Activated CD4-positive, alpha-beta T cell treated with anti-CD3 and anti-CD28 coated beads for 24 hours (primary cell): ENCODE data around the gene DOCK8.

Experiments used
- DNase-seq, 2 donors: peaks; one replicate each; pipeline ENCODE4 v3.0.0-alpha.2; 2020; ENCODE audit warnings: low read depth in 2 of 2

The DOCK8 gene

DNA sequence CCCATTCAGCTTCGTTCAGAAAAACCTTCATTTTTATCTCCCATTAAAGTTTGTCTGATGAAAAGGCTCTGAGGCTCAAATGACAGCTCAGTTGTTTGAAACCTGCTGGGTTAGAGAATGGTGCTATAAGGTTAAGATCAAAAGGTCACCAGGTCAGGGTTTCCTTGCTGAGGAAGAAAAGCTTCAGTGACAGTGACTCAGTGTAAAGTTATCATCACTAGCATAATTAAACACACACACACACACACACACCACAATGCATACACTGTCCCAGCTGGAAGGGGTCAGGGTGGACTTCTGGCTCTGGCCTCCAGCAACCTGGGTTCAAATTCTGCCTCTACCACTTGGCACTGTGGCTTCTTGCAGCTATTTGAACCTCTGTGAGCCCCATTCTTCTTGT, 281.1 kb downstream of the DOCK8 start:
- DNase-seq, result no peak

DNA sequence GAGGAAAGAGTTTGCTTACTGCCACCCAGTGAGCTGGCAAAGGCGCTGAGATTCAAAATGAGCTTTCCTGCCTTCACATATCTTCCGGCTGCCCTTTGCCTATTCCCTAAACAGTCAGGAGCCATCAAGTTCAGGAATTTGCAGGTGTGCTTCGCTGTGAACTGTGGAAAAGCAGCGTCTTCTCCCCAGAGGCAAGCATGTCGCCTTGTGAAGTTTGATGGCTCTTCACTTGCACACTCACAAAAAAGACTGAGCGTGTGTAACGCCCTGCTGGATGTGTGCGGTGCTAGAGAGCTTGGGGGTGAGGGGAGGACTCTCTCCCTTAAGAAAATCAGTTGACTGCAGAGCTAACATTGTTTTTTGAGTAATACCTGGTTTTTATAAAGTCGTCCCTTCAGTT, 288.7 kb downstream of the DOCK8 start:
- no peak for DNase-seq

DNA sequence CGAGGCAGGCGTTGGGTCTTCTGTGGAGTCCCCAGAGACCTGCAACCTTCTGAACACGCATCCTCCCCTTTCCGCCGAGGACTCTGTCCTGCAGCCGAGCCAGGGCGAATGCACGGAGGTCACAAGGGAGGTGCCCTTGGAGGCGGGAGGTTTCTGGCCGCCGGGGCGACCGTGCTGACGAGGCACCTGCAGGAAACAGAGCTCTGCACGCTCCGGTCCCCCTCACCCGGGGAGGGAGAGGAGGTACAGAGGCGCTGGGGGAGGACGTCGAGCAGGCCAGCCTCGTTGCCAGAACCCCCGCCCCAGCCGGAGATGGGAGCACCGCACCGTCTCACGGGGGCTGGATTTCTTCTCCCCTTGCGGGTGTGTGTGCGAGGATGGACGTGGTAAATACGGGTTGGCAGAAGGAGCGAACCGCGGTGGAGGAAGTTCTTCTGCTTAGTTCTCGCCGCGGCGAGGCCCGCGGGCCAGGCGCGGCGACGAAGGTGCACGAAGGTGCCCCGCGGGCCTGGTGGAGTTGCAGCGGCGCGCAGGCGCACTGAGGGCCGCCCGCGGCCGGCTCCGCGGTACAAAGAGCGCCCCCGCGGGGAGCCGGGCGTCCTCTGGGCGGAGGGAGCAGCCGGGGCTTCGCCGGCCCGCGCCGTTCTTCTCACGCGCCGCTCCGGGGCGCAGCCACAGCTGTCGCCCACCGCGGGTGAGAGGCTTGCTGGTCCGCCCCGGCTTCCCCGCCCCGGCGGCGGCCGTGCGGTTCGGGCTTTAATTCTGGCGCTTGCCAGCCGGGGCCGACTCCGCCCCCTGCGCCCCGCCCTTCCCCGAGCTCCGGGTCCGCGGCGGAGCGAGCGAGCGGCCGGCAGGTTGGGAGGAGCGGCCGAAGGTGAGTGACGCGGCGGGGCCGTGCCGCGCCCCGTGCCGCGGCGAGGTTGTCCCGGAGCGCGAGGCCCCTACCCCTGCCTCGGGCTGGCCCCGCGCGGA, 289.5 kb downstream of the DOCK8 start, which contains the start of gene KANK1:
Gene KANK1, plus strand, starts transcription at position 815 of the 972 bp plus-strand sequence.
- DNase-seq, result peak; percentile 46 to 50

DNA sequence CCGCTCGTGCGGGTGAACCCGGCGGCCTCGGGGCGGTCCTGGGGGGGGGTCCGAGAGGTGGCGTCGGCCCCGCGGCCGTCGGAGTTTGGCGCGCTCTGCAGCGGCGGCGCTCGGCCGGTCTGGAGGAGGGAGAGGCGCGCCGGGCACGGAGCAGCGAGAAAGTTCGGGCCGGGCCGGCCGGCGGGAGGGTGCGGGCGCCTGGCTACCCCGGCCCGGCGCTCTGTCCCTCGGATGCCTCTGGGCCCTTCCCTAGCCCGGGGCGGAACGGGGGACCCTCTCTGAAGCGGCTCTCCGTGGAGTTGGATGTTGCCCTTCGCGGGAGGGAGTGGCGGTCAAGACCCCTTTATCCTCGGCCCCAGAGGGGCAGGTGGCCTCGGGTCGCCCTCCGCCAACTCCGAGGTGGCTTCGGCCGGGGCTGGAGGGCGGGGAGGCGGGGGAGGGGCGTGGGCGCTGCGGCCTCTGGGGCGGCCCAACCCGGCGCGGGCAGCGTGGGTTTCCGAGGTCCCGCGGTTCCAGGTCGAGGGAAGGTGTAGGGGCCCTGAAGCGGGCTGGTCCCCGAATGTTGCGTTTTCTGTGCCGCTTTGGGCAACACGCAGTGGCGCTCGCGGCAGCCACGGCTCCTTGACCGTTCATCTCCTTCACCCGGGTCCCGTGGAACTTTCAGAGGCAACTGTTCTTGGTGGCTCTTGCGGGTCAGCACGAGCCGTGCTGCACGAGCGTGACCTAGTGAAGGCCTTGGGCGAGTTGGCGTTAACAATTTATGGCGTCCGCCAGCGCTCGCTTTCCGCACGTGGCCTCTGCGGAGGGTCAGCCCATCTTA, 290.5 kb downstream of the DOCK8 start:
- peak in 1 of 2 donors; percentile 2 for DNase-seq

DNA sequence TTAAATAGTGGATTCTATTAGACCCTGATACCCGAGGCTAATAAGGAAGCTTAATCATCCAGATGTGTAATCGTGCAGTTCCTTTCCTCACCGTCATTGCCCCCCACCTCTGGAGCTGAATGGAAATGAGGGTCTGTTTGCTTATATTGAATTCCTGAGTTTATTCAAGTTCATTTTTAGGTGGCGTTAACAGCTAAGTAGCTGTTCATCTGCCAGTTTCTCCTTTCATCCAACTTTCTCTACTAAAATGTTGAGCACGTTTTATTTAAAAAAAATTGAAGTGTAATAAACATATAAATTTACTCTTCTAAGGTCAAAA, 291.0 kb downstream of the DOCK8 start:
- DNase-seq, result no peak

DNA sequence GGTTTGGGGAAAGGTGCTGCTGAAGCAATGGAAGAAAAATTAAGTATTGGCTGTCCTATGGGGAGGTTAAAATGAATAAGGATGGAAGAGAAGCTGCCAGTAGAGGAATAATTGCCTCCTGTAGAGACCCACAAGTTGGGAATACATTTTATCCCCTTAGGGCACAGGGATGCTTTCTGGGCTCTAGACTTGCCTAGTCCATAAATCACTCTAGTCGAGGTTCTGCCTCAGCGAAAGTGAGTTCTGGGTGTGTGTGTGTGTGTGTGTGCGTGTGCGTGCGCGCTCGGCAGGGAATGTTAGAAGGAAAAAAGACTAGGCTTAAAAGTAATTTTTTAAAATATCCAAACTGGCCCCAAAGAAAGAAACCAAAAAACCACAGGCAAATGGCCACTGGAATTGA, 291.6 kb downstream of the DOCK8 start:
- no peak for DNase-seq

DNA sequence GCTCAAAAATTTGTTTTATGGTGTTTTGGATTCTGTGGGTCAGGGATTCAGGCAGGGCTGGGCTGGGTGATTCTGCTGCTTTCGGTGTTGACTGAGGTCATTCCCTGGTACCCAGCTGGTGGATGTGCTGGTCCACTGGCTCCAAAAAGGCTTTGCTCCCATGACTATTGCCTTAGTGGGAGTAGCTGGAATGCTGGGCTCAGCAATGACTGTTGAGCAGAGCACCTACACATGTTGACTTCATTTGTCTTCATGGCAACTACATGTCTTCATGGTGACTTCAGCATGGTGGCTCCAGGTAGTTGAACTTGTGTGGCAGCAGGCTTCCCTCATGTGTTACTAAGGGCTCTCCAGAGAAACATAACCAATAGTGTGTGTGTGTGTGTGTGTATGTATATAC, 297.2 kb downstream of the DOCK8 start:
- DNase-seq, result no peak

DNA sequence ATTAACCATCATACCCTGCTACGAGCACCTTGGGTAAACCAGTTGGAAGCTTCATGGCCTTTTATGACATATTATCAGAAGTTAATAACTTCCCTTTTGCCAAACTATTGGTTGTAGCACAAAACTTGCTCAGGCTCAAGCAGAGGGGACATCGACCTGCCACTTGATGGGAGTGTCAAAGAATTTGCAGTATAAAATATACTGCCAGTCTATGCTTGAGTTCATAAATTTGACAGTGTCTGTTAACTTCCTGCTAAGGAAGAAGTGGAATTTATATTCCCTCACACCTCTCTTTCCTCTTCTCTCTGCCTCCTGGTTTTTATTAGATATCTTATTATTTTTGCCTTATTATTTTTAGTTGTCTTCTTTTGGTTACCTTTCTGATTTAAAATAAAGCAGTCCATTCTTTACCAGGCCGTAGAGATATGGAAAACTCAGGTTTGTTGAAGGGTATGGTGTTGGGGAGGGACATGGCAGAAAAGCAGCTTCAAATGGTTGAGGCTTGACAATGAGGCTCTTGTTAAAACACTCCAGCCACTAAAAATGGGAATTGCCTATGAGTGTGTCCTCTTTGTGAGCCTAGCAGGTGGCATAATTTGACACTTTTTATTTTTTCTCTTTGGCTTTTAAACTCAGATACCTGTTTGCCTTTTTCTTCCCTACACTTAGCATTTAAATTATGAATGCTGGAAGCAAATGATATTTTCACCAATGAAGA, 298.0 kb downstream of the DOCK8 start:
- DNase-seq, result no peak
